ENCODE measurements around the gene SKIC3. TPM values are rescaled to one million over a fixed set of nuclear protein-coding genes. Genes with fewer than 3 reads are reported as not detected.

Gene SKIC3
- total RNA-seq, 4 donors from 2014 or later = 59.6 to 110 (median 72.2) TPM

GRCh38 chr5:95591490-95591901 lies 36.7 kb upstream of the SKIC3 start:
- H3K36me3 ChIP-seq = peaks cover 0 to 12% of the 10 kb centered on the region in 2 donors
- TF ChIP-seq CTCF (IDR thresholded peaks at IDR 0.05) (no peak), EP300 (IDR thresholded peaks at IDR 0.05) (no peak), POLR2AphosphoS5 (IDR thresholded peaks at IDR 0.05) (no peak), POLR2A (IDR thresholded peaks at IDR 0.05) (no peak)
- no peak overlapping the region for H3K27ac ChIP-seq
- H3K4me3 ChIP-seq = no peak overlapping the region
- no peaks in the 10 kb centered on the region for H3K27me3 ChIP-seq
- no peaks in the 10 kb centered on the region for H3K9me3 ChIP-seq
- 88 to 92% methylated on average over 5 of the region's 5 CpGs for WGBS, 2 donors (ENCODE audit: low coverage in 1 of 2)
- no peaks in the 10 kb centered on the region for H3K4me1 ChIP-seq
- ATAC-seq = no peak

- Histone ChIP-seq H3K27me3 (no peaks in the 10 kb centered on the region), H3K36me3 (peaks cover 0 to 12% of the 10 kb centered on the region in 2 donors), H3K27ac (no peak overlapping the region), H3K9me3 (no peaks in the 10 kb centered on the region), H3K4me1 (no peaks in the 10 kb centered on the region), H3K4me3 (no peak overlapping the region)
- TF ChIP-seq POLR2A (IDR thresholded peaks at IDR 0.05) (no peak), EP300 (IDR thresholded peaks at IDR 0.05) (no peak), CTCF (IDR thresholded peaks at IDR 0.05) (no peak), POLR2AphosphoS5 (IDR thresholded peaks at IDR 0.05) (no peak)
- 86 to 92% methylated on average over 1 of the region's 1 CpG for WGBS, 2 donors (ENCODE audit: low coverage in 1 of 2)
- ATAC-seq = no peak
Measured at GRCh38 chr5:95590880-95591279, 36.1 kb upstream of the SKIC3 start.

DNA sequence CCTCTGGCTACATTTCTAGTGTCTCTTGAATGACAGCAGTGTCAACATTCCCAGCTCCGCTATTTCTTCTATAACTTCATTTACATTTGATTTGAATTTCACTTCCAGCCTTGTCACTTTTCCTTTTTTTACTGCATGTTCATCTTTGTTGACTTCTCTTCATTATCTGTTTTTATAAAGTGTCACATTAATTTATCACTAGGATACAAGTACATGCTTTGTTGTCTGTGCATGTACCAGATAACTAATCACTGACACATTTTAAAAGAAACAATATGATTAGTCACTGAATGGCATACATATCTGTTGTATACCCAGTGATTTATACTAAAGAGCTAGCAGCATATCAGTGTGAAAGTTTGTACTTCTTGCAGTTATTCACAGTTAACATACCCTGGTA lies 29.2 kb upstream of the SKIC3 start:
- no peak for ATAC-seq
- H3K4me1 ChIP-seq = no peaks in the 10 kb centered on the region
- H3K27ac ChIP-seq = no peak overlapping the region
- H3K27me3 ChIP-seq = no peaks in the 10 kb centered on the region
- no peaks in the 10 kb centered on the region for H3K9me3 ChIP-seq
- 89 to 93% methylated on average over 1 of the region's 1 CpG for WGBS, 2 donors (ENCODE audit: low coverage in 1 of 2)
- H3K4me3 ChIP-seq = no peak overlapping the region
- no peak for TF ChIP-seq POLR2AphosphoS5 (IDR thresholded peaks at IDR 0.05)
- no peak for TF ChIP-seq EP300 (IDR thresholded peaks at IDR 0.05)
- no peak for TF ChIP-seq POLR2A (IDR thresholded peaks at IDR 0.05)
- H3K36me3 ChIP-seq = peaks cover 0 to 8% of the 10 kb centered on the region in 2 donors

GRCh38 chr5:95581576-95581975 lies 26.8 kb upstream of the SKIC3 start:
- Histone ChIP-seq H3K4me3 (no peak overlapping the region), H3K9me3 (no peaks in the 10 kb centered on the region), H3K27ac (no peak overlapping the region), H3K4me1 (no peaks in the 10 kb centered on the region), H3K36me3 (peaks cover 0 to 8% of the 10 kb centered on the region in 2 donors), H3K27me3 (no peaks in the 10 kb centered on the region)
- 95% methylated on average over 2 of the region's 2 CpGs for WGBS, 2 donors (ENCODE audit: low coverage in 1 of 2)
- TF ChIP-seq CTCF (IDR thresholded peaks at IDR 0.05) (no peak), POLR2AphosphoS5 (IDR thresholded peaks at IDR 0.05) (no peak), EP300 (IDR thresholded peaks at IDR 0.05) (no peak)
- ATAC-seq = no peak

DNA sequence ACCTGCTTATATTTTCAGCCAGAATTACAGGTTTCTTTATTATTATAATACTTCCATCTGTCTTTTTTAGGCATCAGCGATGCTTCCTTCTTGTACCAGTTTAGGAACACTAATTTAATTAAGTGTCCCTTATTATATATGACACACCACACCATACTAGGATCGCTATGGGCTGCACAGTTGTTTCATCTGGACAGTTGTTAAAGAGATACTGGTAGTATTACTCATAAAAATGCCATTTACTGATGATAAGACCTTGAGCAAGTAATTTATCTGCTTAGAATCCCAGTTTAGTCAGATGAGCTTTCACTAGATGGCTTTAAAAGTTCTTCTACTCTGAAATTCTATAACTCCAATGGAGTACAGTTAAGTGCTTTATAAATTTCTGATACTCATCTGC lies 17.2 kb upstream of the SKIC3 start:
- 95 to 100% methylated on average over 2 of the region's 2 CpGs for WGBS, 2 donors (ENCODE audit: low coverage in 1 of 2)
- ATAC-seq = no peak
- no peaks in the 10 kb centered on the region for H3K4me1 ChIP-seq
- TF ChIP-seq POLR2A (IDR thresholded peaks at IDR 0.05) = no peak
- no peaks in the 10 kb centered on the region for H3K27me3 ChIP-seq
- no peak overlapping the region for H3K27ac ChIP-seq
- no peaks in the 10 kb centered on the region for H3K9me3 ChIP-seq
- peaks cover 0 to 52% of the 10 kb centered on the region in 2 donors for H3K36me3 ChIP-seq
- no peak overlapping the region for H3K4me3 ChIP-seq

DNA sequence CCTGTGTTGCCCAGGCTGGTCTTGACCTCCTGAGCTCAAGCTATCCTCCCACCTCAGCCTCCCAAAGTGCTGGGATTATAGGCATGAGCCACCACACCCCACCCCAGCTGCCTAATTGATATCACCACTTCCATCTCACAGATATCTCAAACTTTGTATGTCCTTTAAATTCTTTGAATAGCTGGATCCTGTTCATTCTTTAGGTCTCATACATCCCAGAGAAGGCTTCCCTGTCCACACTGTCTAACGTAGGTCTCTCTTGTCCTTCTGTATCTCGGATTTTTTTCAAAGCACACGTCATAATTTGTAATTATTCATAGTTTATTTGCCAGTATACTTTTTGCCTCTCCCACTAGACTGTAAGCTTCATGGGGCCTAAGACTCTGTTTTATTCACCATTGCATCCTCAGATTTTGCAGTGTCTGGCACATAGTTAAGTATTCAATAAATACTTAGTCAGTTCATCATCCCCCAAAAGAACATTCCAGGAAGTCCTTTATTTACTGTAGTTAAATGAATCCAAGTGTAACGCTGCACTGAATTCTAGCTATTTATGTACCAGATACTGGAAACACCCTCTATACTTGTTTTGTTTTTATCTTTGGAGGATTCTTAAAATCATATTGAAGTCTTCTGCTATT lies 10.6 kb upstream of the SKIC3 start:
- WGBS, 2 donors (ENCODE audit: low coverage in 1 of 2) = 77 to 86% methylated on average over 4 of the region's 4 CpGs
- Histone ChIP-seq H3K9me3 (no peaks in the 10 kb centered on the region), H3K4me1 (no peaks in the 10 kb centered on the region), H3K27ac (no peak overlapping the region), H3K27me3 (no peaks in the 10 kb centered on the region), H3K36me3 (peaks cover 0 to 38% of the 10 kb centered on the region in 2 donors), H3K4me3 (no peak overlapping the region)
- no peak for ATAC-seq
- no peak for TF ChIP-seq POLR2A (IDR thresholded peaks at IDR 0.05)
- no peak for TF ChIP-seq POLR2AphosphoS5 (IDR thresholded peaks at IDR 0.05)
- no peak for TF ChIP-seq CTCF (IDR thresholded peaks at IDR 0.05)
- TF ChIP-seq EP300 (IDR thresholded peaks at IDR 0.05) = no peak

Measured in gastroesophageal sphincter (tissue), 4 donors.